Measurements from ENCODE around the gene WHRN.

WHRN gene

DNA sequence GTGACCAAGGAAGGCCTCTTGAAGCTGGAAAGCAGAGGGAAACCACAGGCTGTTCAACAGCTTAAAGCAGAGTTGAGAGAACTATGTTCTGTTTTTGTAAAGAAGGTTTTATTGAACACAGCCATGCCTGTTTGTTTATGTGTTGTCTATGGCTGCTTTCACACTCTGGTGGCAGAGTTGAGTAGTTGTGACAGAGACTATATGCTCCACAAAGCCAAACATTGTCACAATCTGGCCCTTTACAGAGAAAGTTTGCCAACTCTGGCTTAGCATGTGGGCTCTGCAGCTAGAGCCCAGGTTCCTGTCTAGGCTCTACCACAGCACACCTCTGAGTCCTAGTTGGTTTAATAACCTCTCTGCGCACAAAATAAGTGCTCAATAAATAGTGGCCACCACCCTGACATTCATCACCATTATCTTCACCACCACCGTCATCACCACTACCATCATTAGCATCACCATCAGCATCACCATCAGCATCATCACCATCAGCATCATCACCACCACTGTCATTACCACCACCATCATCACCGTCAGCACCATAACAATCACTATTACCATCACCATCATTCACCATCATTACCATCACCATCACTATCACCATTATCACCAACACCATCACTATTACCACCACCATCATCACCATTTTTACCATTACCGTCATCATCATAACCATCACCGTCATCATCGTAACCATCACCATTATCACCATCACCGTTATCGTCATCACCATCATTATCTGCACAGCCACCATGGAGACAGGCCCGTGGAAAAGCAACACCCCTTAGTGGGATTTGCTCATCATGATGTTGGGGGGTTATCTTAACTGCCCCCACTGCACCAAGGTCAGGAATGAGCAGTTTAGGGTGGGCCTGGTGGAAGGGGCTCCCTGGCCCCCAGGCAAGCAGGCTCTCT is 135.8 kb downstream of the WHRN start:
- H3K4me3 ChIP-seq (ENCODE audit: low read depth, low read length), result no peak overlapping the region
- no peak for DNase-seq (ENCODE audit: low read depth)
- TF ChIP-seq, protein P1, sequence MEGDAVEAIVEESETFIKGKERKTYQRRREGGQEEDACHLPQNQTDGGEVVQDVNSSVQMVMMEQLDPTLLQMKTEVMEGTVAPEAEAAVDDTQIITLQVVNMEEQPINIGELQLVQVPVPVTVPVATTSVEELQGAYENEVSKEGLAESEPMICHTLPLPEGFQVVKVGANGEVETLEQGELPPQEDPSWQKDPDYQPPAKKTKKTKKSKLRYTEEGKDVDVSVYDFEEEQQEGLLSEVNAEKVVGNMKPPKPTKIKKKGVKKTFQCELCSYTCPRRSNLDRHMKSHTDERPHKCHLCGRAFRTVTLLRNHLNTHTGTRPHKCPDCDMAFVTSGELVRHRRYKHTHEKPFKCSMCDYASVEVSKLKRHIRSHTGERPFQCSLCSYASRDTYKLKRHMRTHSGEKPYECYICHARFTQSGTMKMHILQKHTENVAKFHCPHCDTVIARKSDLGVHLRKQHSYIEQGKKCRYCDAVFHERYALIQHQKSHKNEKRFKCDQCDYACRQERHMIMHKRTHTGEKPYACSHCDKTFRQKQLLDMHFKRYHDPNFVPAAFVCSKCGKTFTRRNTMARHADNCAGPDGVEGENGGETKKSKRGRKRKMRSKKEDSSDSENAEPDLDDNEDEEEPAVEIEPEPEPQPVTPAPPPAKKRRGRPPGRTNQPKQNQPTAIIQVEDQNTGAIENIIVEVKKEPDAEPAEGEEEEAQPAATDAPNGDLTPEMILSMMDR (IDR thresholded peaks at IDR 0.05; ENCODE audit: low read depth, low read length, missing control alignments), result no peak
- in situ Hi-C loops (cut with HindIII; ENCODE audit: low sequenced_read_pairs), result no loop called here

DNA sequence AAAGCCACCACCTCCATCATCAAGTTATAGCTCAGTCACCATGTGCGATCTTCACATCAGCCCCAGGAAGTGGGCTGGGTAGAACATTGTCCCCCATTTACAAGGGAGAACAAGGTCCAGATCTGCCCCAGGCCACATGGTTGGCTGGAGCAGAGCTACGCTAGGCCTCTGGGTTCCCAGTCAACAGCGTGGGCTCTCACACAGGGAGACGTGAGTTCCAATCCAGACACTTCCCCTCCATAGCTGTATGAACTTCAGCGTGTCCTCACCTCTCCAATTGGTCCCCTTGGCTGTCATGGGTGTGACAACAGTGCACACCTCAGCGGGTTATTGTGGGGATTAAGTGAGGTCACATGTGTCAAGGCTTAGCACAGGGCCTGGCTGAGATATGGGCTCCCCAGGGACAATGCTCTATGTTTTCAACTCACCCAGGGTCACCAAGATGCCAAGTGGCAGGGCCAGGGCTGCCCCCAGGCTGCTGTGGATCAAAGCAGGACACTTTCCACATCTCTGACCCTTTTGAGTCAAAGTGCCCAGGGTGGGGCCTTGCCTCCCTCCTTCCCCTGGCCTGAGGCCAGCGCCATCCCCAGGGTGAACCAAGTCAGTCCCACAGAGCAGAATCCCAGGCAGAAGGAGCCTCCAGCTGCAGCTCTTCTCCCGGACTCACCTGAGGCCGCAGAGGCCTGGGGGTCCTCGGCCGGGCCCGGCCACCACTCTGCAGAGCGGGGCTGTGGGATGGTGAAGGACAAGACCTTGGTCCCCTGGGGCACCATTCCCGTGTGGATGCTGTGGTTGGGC is 137.3 kb downstream of the WHRN start:
- DNase-seq (ENCODE audit: low read depth), result no peak
- TF ChIP-seq, protein P1 (IDR thresholded peaks at IDR 0.05; ENCODE audit: low read depth, low read length, missing control alignments), result no peak
- H3K4me3 ChIP-seq (ENCODE audit: low read depth, low read length), result no peak overlapping the region
- in situ Hi-C loops (cut with HindIII; ENCODE audit: low sequenced_read_pairs), result no loop called here

DNA sequence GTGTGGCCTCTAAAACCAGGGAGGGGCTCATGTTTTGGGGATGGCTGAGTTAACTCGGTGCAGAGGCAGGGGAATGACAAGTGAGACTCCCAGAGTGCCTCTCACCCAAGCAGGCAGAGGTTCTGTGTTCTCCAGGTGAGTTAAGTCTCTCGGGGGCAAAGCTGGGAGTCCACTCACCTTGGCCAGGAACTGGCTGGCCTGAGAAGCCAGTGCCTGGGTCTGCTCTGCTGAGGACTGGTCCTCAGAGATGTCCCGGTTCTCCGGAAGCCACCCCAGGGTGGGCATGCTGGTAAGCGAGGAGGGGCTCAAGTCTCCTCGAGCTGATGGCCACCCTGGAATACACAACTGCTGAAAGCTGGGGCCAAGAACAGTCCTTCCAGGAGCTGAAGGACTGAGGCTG is 137.9 kb downstream of the WHRN start:
- in situ Hi-C loops (cut with HindIII; ENCODE audit: low sequenced_read_pairs), result no loop called here
- TF ChIP-seq, protein P1 (IDR thresholded peaks at IDR 0.05; ENCODE audit: low read depth, low read length, missing control alignments), result no peak
- H3K4me3 ChIP-seq (ENCODE audit: low read depth, low read length), result no peak overlapping the region
- DNase-seq (ENCODE audit: low read depth), result no peak

DNA sequence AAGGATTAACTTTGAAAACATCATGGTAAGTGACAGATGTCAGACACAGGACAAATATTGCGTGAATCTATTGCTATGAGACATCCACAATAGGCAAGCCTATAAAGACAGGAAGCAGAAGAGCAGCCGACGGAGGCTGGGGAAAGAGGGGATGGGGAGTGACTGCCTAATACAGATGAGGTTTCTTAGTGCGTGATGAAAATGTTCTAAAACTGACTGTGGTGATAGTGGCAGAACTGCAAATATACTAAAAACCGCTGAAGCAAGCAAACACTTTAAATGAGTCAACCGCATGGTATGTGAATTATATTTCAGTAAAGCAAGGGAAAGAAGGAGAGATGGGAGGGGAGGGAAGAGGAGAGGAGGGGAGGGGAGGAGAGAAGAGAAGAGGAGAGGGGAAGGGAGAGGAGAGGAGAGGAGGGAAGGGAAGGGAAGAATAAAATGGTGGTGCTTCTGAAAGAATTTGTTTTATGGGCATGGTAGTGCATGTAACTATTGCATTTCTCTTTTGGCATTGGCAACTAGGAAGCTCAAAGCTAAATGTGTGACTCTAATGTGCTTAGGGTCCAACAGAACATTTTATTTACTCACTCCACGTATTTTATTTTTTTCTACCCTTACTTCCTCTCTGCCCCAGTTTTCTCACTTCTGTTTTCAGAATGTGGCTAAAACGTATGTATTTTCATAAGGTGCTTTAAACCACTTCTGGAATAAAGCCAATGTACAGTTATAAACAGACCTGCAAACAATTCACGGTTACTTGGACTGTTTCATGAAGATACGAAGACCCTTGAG is 138.7 kb downstream of the WHRN start:
- in situ Hi-C loops (cut with HindIII; ENCODE audit: low sequenced_read_pairs), result no loop called here
- H3K4me3 ChIP-seq (ENCODE audit: low read depth, low read length), result no peak overlapping the region
- peak; percentile 80 for DNase-seq (ENCODE audit: low read depth)
- TF ChIP-seq, protein P1 (IDR thresholded peaks at IDR 0.05; ENCODE audit: low read depth, low read length, missing control alignments), result no peak

DNA sequence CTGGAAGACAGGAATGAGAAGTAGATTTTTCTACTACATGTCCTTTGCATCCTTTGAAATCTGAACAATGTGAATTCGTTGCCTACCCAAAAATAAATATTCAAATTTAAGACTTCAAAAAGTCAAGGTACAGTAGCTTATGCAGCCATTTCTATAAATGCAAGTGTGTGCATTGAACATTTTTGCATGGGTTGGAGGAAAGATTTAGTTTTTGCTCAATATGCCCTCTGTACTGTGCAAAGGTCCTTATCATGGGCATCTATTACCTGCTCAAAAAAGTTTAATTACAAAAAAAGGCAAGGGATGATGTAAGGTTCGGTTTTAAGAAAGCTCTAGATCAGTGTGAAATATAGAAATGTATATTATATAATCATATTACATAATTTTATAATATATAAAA is 140.1 kb downstream of the WHRN start:
- H3K4me3 ChIP-seq (ENCODE audit: low read depth, low read length), result no peak overlapping the region
- in situ Hi-C loops (cut with HindIII; ENCODE audit: low sequenced_read_pairs), result no loop called here
- no peak for DNase-seq (ENCODE audit: low read depth)
- TF ChIP-seq, protein P1 (IDR thresholded peaks at IDR 0.05; ENCODE audit: low read depth, low read length, missing control alignments), result no peak

All from astrocyte of the cerebellum (primary cell).